ENCODE results near the gene TCP11L2.

- TF ChIP-seq CTCF (IDR thresholded peaks at IDR 0.05) (no peak), ZFX (IDR thresholded peaks at IDR 0.05; ENCODE audit: borderline replicate concordance) (no peak)
These were observed 84.4 kb downstream of the TCP11L2 start for GRCh38 chr12:106386813-106387535.
